GM12873 (cell line): ENCODE measurements around the gene MAPT.
A peak's percentile ranks its signal among the peaks of the same experiment; 100 is the strongest.

Experiments
- TF ChIP-seq, protein P1 (sequence below): IDR thresholded peaks from 2 replicates; pipeline ENCODE4 v1.5.1; 2012; ENCODE audit warnings: low read depth, mild to moderate bottlenecking, moderate library complexity, low read length, control low read depth; ENCODE audit not compliant: insufficient read depth; ENCODE audit errors: missing control alignments

Gene MAPT

GRCh38 chr17:46001390-46002310 is 107.3 kb downstream of the MAPT start:
- TF ChIP-seq, protein P1, sequence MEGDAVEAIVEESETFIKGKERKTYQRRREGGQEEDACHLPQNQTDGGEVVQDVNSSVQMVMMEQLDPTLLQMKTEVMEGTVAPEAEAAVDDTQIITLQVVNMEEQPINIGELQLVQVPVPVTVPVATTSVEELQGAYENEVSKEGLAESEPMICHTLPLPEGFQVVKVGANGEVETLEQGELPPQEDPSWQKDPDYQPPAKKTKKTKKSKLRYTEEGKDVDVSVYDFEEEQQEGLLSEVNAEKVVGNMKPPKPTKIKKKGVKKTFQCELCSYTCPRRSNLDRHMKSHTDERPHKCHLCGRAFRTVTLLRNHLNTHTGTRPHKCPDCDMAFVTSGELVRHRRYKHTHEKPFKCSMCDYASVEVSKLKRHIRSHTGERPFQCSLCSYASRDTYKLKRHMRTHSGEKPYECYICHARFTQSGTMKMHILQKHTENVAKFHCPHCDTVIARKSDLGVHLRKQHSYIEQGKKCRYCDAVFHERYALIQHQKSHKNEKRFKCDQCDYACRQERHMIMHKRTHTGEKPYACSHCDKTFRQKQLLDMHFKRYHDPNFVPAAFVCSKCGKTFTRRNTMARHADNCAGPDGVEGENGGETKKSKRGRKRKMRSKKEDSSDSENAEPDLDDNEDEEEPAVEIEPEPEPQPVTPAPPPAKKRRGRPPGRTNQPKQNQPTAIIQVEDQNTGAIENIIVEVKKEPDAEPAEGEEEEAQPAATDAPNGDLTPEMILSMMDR, result no peak

- TF ChIP-seq, protein P1, result peak; percentile 92
These were observed 108.1 kb downstream of the MAPT start for GRCh38 chr17:46002311-46002972.

DNA sequence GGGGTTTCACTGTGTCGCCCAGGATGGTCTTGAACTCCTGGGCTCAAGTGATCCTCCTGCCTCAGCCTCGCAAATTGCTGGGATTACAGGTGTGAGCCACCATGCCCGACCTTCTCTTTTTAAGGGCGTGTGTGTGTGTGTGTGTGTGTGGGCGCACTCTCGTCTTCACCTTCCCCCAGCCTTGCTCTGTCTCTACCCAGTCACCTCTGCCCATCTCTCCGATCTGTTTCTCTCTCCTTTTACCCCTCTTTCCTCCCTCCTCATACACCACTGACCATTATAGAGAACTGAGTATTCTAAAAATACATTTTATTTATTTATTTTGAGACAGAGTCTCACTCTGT is 108.6 kb downstream of the MAPT start:
- TF ChIP-seq, protein P1, result no peak

GRCh38 chr17:46003907-46004748 is 109.8 kb downstream of the MAPT start:
- TF ChIP-seq, protein P1, result no peak

DNA sequence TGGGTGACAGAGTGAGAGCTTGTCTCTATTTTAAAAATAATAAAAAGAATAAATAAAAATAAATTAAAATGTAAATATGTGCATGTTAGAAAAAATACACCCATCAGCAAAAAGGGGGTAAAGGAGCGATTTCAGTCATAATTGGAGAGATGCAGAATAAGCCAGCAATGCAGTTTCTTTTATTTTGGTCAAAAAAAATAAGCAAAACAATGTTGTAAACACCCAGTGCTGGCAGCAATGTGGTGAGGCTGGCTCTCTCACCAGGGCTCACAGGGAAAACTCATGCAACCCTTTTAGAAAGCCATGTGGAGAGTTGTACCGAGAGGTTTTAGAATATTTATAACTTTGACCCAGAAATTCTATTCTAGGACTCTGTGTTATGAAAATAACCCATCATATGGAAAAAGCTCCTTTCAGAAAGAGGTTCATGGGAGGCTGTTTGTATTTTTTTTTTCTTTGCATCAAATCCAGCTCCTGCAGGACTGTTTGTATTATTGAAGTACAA is 113.2 kb downstream of the MAPT start:
- TF ChIP-seq, protein P1, result no peak

DNA sequence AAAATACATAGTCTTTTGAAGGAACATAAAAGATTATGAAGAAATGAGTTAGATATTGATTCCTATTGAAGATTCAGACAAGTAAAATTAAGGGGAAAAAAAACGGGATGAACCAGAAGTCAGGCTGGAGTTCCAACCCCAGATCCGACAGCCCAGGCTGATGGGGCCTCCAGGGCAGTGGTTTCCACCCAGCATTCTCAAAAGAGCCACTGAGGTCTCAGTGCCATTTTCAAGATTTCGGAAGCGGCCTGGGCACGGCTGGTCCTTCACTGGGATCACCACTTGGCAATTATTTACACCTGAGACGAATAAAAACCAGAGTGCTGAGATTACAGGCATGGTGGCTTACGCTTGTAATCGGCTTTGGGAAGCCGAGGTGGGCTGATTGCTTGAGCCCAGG is 114.2 kb downstream of the MAPT start:
- TF ChIP-seq, protein P1, result no peak
